GM12878 (cell line): ENCODE measurements around the gene DPEP1. TPM values are rescaled to one million over a fixed set of nuclear protein-coding genes. Genes with fewer than 3 reads are reported as not detected.

ENCODE experiments used
- CBX3 ChIP-seq: fragments of 200-600 bp; sonication (generic); IDR thresholded peaks from 2 replicates; pipeline ENCODE4 v1.6.1; 2016; ENCODE audit warnings: low read depth, borderline replicate concordance
- CTCF ChIP-seq, 3 experiments: IDR thresholded peaks in 2 of 3; conservative IDR thresholded peaks in 1 of 3; 2 replicates each; pipeline ENCODE4 v1.5.1; 2011; ENCODE audit warnings: low read depth in 3 of 3, low read length in 3 of 3, mild to moderate bottlenecking in 3 of 3, control low read depth in 2 of 3, moderate library complexity in 2 of 3, inconsistent platforms in 1 of 3, mixed read lengths in 1 of 3; ENCODE audit not compliant: control insufficient read depth in 2 of 3, insufficient read depth in 1 of 3; ENCODE audit errors: extremely low read depth in 1 of 3
- E2F8 ChIP-seq: fragments of 450-650 bp; IDR thresholded peaks from 2 replicates; pipeline ENCODE4 v1.6.1; 2018; ENCODE audit warnings: mild to moderate bottlenecking, low read depth, moderate library complexity; ENCODE audit not compliant: partially characterized antibody
- FOS ChIP-seq: IDR thresholded peaks from 3 replicates; pipeline ENCODE4 v1.6.1; 2011; ENCODE audit warnings: borderline replicate concordance; ENCODE audit not compliant: insufficient read length; ENCODE audit errors: extremely low read depth
- JUND ChIP-seq: IDR thresholded peaks from 2 replicates; pipeline ENCODE4 v1.6.1; 2012; ENCODE audit warnings: low read depth, mild to moderate bottlenecking, low read length, improper control_type of control experiment, moderate library complexity
- MTA2 ChIP-seq: fragments of 450-650 bp; IDR thresholded peaks from 2 replicates; pipeline ENCODE4 v1.6.1; 2016; ENCODE audit warnings: low read depth, mild to moderate bottlenecking, moderate library complexity
- MYB ChIP-seq: fragments of 150-350 bp; IDR thresholded peaks from 2 replicates; pipeline ENCODE4 v1.6.1; 2014; ENCODE audit warnings: mild to moderate bottlenecking, low read depth, low read length, borderline replicate concordance
- NR2F1 ChIP-seq: fragments of 450-650 bp; conservative IDR thresholded peaks from 2 replicates; pipeline ENCODE4 v1.6.1; 2017; ENCODE audit warnings: mild to moderate bottlenecking
- NRF1 ChIP-seq: conservative IDR thresholded peaks from 2 replicates; pipeline ENCODE4 v1.6.1; 2011; ENCODE audit warnings: mild to moderate bottlenecking, low read depth, low read length, improper control_type of control experiment
- PAX8 ChIP-seq: fragments of 450-650 bp; IDR thresholded peaks from 2 replicates; pipeline ENCODE4 v1.6.1; 2017; ENCODE audit warnings: mild to moderate bottlenecking, moderate library complexity
- PBX3 ChIP-seq: IDR thresholded peaks from 2 replicates; pipeline ENCODE4 v1.6.1; 2011; ENCODE audit warnings: mild to moderate bottlenecking, low read depth, low read length, moderate library complexity; ENCODE audit not compliant: insufficient replicate concordance
- PKNOX1 ChIP-seq: fragments of 450-650 bp; IDR thresholded peaks from 2 replicates; pipeline ENCODE4 v1.6.1; 2016; ENCODE audit warnings: mild to moderate bottlenecking
- PML ChIP-seq: IDR thresholded peaks from 2 replicates; pipeline ENCODE4 v1.6.1; 2012; ENCODE audit warnings: low read length, inconsistent platforms
- POU2F2 ChIP-seq: IDR thresholded peaks from 3 replicates; pipeline ENCODE4 v1.6.1; 2011; ENCODE audit warnings: low read depth, mild to moderate bottlenecking, low read length, borderline replicate concordance
- SMARCA5 ChIP-seq: fragments of 450-650 bp; IDR thresholded peaks from 2 replicates; pipeline ENCODE4 v1.6.1; 2017; ENCODE audit warnings: mild to moderate bottlenecking
- YY1 ChIP-seq: IDR thresholded peaks from 2 replicates; pipeline ENCODE4 v1.6.1; 2011; ENCODE audit warnings: low read depth, mild to moderate bottlenecking, low read length
- ZBED1 ChIP-seq: IDR thresholded peaks from 2 replicates; pipeline ENCODE4 v1.6.1; 2016; ENCODE audit warnings: borderline replicate concordance
- ZBTB4 ChIP-seq: fragments of 450-650 bp; formaldehyde crosslinking; IDR thresholded peaks from 2 replicates; pipeline ENCODE4 v1.4.0; 2022; ENCODE audit warnings: mild to moderate bottlenecking, moderate library complexity
- ZNF384 ChIP-seq: IDR thresholded peaks from 2 replicates; pipeline ENCODE4 v1.6.1; 2012; ENCODE audit warnings: low read depth, mild to moderate bottlenecking, low read length, improper control_type of control experiment, borderline replicate concordance
- polyA plus RNA-seq, 11 experiments: library from polyadenylated mRNA; depleted of rRNA in 4 of 11; unstranded in 6 of 11; stranded (reverse) in 5 of 11; fragments of >200 nt; fragmentation: Nextera tagmentation in 4 of 11; fragmentation: Illumina TruSeq in 1 of 11; extraction: Ambion mirVana in 4 of 11; extraction: Trizol in 1 of 11; gene quantifications; 1 replicate in 1 of 11; 2 replicates in 10 of 11; pipeline versions ENCODE4 v1.2.1 to v1.2.3, GENCODE V29; 2011 to 2016; ENCODE audit warnings: inconsistent platforms in 2 of 11, missing spikeins in 2 of 11, low read depth in 1 of 11
- total RNA-seq, 4 experiments: library from RNA; depleted of rRNA in 3 of 4; stranded (reverse); fragments of >200 nt in 3 of 4; fragmentation: Illumina TruSeq in 1 of 4; extraction: Trizol in 1 of 4; gene quantifications; 2 replicates each; pipeline versions ENCODE4 v1.2.1 to v1.2.3, GENCODE V29; 2013 to 2021

Gene DPEP1
- total and polyA plus RNA-seq, 10 of the 15 experiments (the other 5 are each of a cell fraction or from before 2014, with no cell fraction given) = not detected

GRCh38 chr16:89657442-89658220, 44.2 kb downstream of the DPEP1 start, which contains the start of the genes CHMP1A and SPATA33 (continued):
- no peak for TF ChIP-seq MYB
- TF ChIP-seq POU2F2 = peak; percentile 78; the same call in 2 of the 3 replicates
- 0 out of 2 replicates have a peak, but pooled peaks have one; percentile 17 for TF ChIP-seq PKNOX1
- TF ChIP-seq YY1 = peak; percentile 66; the same call in 1 of the 2 replicates
- no peak for TF ChIP-seq PML
- no peak for TF ChIP-seq ZNF384
- TF ChIP-seq PAX8 = no peak
- no peak for TF ChIP-seq JUND
- TF ChIP-seq CBX3 = no peak
- TF ChIP-seq ZBTB4 = no peak
- no peak for TF ChIP-seq FOS
- no peak for TF ChIP-seq SMARCA5
- no peak for TF ChIP-seq CTCF (IDR thresholded peaks at IDR 0.05 in 2 of 3, conservative IDR thresholded peaks at IDR 0.05 in 1 of 3; ENCODE audit: control insufficient read depth in 2 of 3, extremely low read depth in 1 of 3, insufficient read depth in 1 of 3, low read depth in 3 of 3, low read length in 3 of 3)
- peak; percentile 27; the same call in 1 of the 2 replicates for TF ChIP-seq NRF1
- no peak for TF ChIP-seq MTA2
- no peak for TF ChIP-seq PBX3
- TF ChIP-seq E2F8 = no peak
- peak; percentile 95 for TF ChIP-seq NR2F1
- no peak for TF ChIP-seq ZBED1
